ENCODE data around the gene MC1R. TPM values are rescaled to one million over a fixed set of nuclear protein-coding genes. Genes with fewer than 3 reads are reported as not detected.

The MC1R gene
- polyA plus RNA-seq, 1 donor: 9.4 TPM

DNA sequence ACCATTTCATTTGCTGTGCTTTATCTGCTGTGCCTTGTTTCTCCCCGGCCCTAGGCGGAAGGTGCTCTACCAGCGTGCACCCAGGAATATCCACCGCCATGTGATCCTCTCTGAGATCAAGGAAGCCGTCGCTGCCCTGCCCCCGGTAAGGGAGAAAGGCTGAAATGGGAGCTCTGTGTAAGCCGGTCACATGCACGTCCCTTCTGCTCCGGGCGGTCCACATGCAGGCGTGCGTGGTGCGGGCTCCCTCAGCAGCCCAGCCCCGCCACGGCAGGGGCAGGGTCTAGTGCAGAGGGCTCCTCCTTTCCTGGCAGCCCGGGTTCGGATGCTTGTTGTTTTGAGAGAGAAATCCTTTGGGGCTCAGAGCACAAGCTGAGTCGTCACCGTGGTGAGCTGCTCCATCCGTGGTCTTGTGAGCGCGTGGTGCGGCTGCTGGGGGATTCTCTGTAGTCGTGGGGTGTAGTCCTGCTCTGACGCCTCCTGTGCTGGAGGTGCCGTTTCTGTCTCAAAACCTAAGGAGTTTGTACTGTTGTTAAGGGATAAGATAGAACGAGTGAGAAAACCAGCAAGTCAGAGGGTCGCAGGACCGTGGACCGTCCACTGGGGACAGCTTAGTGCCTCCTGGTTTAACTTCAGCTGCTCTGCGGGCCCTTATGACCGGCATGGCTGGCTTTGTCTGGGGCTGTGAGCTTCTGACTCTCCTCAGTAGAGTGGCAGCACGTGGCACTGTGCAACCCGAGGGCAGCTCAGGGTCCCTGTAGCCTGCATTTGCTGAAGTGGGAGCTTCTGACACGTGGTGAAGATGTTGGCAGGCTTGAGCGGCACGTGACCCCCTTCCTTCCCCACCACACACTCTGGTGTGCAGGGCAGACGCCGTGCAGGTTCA is 12.3 kb upstream of the MC1R start:
- no peak for DNase-seq
- Histone ChIP-seq H3K27me3 (ENCODE audit: control insufficient read depth, insufficient read depth, low read length) (no peaks in the 10 kb centered on the region), H3K4me3 (ENCODE audit: low read length) (no peak overlapping the region), H3K4me1 (ENCODE audit: control insufficient read depth, insufficient read depth, low read length) (peaks cover 3% of the 10 kb centered on the region), H3K9me3 (ENCODE audit: control insufficient read depth, low read depth, low read length) (peaks cover 19% of the 10 kb centered on the region), H3K36me3 (ENCODE audit: control insufficient read depth, insufficient read depth, low read length) (peaks cover 69% of the 10 kb centered on the region), H3K27ac (ENCODE audit: low read length) (no peak overlapping the region)
- WGBS (ENCODE audit: insufficient coverage, low lambda C conversion rate): no CpG with 5 or more reads among the region's 40 CpGs

DNA sequence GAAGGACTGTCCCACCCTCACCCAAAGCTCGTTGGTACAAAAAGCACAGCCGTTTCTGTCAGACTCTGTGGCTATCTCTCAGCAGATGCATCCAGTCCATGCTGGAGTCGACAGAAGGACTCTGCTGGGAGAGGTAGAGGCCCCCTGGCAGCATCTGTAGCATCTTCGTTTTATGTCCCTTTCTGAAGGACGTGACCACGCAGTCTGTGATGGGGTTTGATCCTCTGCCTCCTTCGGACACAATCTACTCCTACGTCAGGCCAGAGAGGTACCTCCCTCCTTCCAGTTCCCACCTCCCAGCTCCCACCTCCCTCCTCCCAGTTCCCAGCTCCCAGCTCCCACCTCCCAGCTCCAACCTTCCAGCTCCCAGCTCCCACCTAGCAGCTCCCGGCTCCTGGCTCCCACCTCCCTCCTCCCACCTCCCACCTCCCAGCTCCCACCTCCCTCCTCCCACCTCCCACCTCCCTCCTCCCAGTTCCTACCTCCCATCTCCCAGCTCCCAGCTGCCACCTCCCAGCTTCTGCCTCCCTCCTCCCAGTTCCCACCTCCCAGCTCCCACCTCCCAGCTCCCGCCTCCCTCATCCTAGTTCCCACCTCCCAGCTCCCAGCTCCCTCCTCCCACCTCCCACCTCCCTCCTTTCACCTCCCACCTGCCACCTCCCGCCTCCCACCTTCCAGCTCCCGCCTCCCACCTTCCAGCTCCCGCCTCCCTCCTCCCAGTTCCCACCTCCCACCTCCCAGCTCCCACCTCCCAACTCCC is 11.4 kb upstream of the MC1R start:
- H3K36me3 ChIP-seq (ENCODE audit: control insufficient read depth, insufficient read depth, low read length): peaks cover 74% of the 10 kb centered on the region
- WGBS (ENCODE audit: insufficient coverage, low lambda C conversion rate): no CpG with 5 or more reads among the region's 13 CpGs

DNA sequence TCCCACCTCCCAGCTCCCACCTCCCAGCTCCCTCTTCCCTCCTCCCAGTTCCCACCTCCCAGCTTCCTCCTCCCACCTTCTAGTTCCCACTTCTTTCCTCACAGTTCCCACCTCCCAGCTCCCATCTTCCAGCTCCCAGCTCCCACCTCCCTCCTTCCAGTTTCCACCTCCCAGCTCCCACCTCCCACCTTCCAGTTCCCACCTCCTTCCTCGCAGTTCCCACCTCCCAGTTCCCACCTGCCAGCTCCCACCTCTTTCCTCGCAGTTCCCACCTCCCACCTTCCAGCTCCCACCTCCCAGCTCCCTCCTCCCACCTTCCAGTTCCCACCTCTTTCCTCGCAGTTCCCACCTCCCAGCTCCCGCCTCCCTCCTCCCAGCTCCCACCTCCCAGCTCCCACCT is 10.4 kb upstream of the MC1R start:
- 100% methylated on average over 1 of the region's 4 CpGs for WGBS (ENCODE audit: insufficient coverage, low lambda C conversion rate)
- H3K36me3 ChIP-seq (ENCODE audit: control insufficient read depth, insufficient read depth, low read length): peaks cover 73% of the 10 kb centered on the region

More for the DNA sequence above, 11.4 kb upstream of the MC1R start:
- no peak overlapping the region for H3K27ac ChIP-seq (ENCODE audit: low read length)
- no peak for DNase-seq
- no peak overlapping the region for H3K4me3 ChIP-seq (ENCODE audit: low read length)
- peaks cover 19% of the 10 kb centered on the region for H3K9me3 ChIP-seq (ENCODE audit: control insufficient read depth, low read depth, low read length)
- no peaks in the 10 kb centered on the region for H3K27me3 ChIP-seq (ENCODE audit: control insufficient read depth, insufficient read depth, low read length)
- H3K4me1 ChIP-seq (ENCODE audit: control insufficient read depth, insufficient read depth, low read length): peaks cover 3% of the 10 kb centered on the region

DNA sequence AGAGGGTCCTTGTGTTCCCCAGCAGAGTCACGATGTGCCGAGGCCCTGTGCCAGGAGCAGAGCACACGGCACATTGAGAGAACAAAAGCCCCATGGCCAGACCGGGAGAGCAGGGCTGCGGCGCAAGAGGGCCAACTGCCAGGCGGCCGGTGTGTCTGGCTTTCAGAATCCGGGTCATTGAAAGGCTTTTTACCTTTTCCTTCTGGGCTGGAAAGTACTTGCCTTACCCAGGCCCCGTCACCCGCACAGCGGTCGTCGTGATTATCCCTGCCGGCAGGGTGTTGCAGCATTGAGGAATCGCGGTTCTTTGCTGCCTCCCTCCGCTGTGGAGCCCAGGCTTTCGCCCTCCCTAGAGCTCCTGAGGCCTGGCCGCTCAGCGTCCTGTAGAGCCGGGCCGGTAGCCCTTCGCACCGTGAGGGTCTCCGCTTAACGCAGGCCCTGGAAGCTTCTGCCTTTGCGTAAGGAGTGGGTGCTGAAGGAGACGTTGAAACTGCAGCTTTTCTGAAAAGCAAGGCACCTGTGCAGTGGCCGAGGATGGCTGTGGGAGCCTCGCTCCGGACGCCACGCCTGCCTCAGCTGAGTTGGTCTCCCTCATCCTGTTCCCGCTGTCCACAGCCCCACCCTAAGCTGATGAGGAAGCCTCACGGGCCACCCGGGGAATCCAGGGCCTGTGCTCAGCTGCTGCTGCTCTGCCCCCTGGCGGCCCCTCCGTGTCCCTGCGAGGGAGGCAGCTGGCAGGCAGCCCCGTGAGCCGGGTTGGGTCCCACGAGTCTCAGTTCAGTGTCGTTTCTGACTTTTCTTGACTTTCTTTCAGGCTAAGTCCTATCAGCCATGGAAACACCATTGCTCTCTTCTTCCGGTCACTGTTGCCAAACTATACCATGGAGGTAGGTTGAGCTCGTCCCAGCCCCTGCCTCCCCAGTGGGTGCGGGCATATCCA is 8.6 kb upstream of the MC1R start:
- Histone ChIP-seq H3K4me3 (ENCODE audit: low read length) (no peak overlapping the region), H3K27me3 (ENCODE audit: control insufficient read depth, insufficient read depth, low read length) (no peaks in the 10 kb centered on the region), H3K36me3 (ENCODE audit: control insufficient read depth, insufficient read depth, low read length) (peaks cover 58% of the 10 kb centered on the region), H3K27ac (ENCODE audit: low read length) (no peak overlapping the region), H3K9me3 (ENCODE audit: control insufficient read depth, low read depth, low read length) (peaks cover 21% of the 10 kb centered on the region), H3K4me1 (ENCODE audit: control insufficient read depth, insufficient read depth, low read length) (peaks cover 3% of the 10 kb centered on the region)
- WGBS (ENCODE audit: insufficient coverage, low lambda C conversion rate): no CpG with 5 or more reads among the region's 47 CpGs
- DNase-seq: peak; percentile 54 to 60

More for the DNA sequence above, 10.4 kb upstream of the MC1R start:
- peaks cover 19% of the 10 kb centered on the region for H3K9me3 ChIP-seq (ENCODE audit: control insufficient read depth, low read depth, low read length)
- no peak overlapping the region for H3K27ac ChIP-seq (ENCODE audit: low read length)
- DNase-seq: no peak
- peaks cover 3% of the 10 kb centered on the region for H3K4me1 ChIP-seq (ENCODE audit: control insufficient read depth, insufficient read depth, low read length)
- no peak overlapping the region for H3K4me3 ChIP-seq (ENCODE audit: low read length)
- no peaks in the 10 kb centered on the region for H3K27me3 ChIP-seq (ENCODE audit: control insufficient read depth, insufficient read depth, low read length)

DNA sequence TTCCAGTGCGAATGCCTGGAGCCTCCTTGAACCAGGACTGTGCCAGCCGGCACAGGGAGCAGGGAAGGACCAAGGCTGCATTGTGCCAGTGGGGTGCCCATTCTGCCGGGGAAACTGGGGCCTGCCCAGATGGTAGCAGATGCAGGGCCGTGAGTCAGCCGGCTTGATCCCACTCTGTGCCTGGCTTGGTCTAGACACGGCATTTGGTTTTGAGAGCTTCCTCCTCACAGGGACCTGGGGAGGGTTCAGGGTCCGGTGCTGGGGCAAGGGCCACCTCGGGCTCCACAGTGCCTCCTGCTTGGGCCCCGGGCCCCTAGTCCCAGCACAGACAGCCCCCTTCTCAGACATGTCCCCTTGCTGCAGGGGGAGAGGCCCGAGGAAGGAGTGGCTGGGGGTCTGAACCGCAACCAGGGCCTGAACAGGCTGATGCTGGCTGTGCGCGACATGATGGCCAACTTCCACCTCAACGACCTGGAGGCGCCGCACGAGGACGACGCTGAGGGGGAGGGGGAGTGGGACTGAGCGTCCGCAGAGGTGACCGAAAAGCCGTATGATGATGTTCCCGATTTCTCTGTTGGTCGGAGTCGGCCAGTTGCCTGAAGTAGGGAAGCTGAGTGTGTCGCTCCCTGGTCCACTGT is 7.8 kb upstream of the MC1R start:
- WGBS (ENCODE audit: insufficient coverage, low lambda C conversion rate): no CpG with 5 or more reads among the region's 27 CpGs
- H3K36me3 ChIP-seq (ENCODE audit: control insufficient read depth, insufficient read depth, low read length): peaks cover 50% of the 10 kb centered on the region

DNA sequence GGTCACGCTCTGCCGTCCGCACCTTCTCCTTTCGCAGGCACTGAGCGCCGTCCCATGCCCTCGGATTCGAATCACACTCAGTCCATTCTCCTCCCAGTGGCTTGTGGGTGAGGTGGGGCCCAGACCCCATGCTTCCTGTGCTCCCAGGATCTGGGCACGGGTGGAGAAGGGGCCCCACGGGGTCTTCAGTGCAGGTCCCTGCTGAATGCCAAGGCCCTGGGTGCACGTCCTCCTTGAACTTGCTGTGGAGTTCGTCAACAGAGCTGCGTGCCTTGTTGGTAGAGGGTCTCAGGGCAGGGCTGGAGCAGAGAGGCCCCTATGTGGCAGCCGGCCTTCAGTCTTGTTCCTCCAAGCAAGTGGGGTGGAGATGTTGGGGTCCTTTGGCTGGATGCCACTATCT is 7.3 kb upstream of the MC1R start:
- Histone ChIP-seq H3K27ac (ENCODE audit: low read length) (no peak overlapping the region), H3K4me1 (ENCODE audit: control insufficient read depth, insufficient read depth, low read length) (peaks cover 3% of the 10 kb centered on the region), H3K9me3 (ENCODE audit: control insufficient read depth, low read depth, low read length) (peaks cover 12% of the 10 kb centered on the region), H3K36me3 (ENCODE audit: control insufficient read depth, insufficient read depth, low read length) (peaks cover 45% of the 10 kb centered on the region), H3K27me3 (ENCODE audit: control insufficient read depth, insufficient read depth, low read length) (no peaks in the 10 kb centered on the region), H3K4me3 (ENCODE audit: low read length) (no peak overlapping the region)
- DNase-seq: no peak
- WGBS (ENCODE audit: insufficient coverage, low lambda C conversion rate): no CpG with 5 or more reads among the region's 14 CpGs

More for the DNA sequence above, 7.8 kb upstream of the MC1R start:
- no peaks in the 10 kb centered on the region for H3K27me3 ChIP-seq (ENCODE audit: control insufficient read depth, insufficient read depth, low read length)
- DNase-seq: no peak
- no peak overlapping the region for H3K4me3 ChIP-seq (ENCODE audit: low read length)
- peaks cover 17% of the 10 kb centered on the region for H3K9me3 ChIP-seq (ENCODE audit: control insufficient read depth, low read depth, low read length)
- H3K27ac ChIP-seq (ENCODE audit: low read length): no peak overlapping the region
- H3K4me1 ChIP-seq (ENCODE audit: control insufficient read depth, insufficient read depth, low read length): peaks cover 3% of the 10 kb centered on the region

DNA sequence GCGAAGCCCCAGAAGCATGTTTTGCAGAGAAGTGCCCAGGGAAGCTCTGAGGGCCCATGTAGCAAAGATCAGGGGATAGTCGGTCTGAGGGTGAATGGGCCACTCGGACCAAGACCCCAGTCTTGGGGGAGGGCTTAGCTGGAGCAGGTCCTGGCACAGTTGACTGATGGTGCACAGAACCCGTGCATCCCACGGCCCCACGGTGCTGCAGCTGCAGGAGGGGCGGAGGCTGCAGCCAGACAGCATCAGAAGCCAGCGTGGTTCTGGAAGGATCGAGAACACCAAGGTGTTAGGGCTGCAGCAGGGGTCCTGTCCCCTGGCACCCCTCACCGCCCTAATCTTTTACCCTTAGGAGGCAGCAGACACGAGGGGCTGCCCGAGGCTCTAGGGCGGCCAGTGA is 6.5 kb upstream of the MC1R start:
- WGBS (ENCODE audit: insufficient coverage, low lambda C conversion rate): no CpG with 5 or more reads among the region's 13 CpGs
- H3K4me3 ChIP-seq (ENCODE audit: low read length): no peak overlapping the region
- H3K27ac ChIP-seq (ENCODE audit: low read length): no peak overlapping the region
- DNase-seq: no peak
- H3K9me3 ChIP-seq (ENCODE audit: control insufficient read depth, low read depth, low read length): peaks cover 12% of the 10 kb centered on the region
- peaks cover 37% of the 10 kb centered on the region for H3K36me3 ChIP-seq (ENCODE audit: control insufficient read depth, insufficient read depth, low read length)
- H3K4me1 ChIP-seq (ENCODE audit: control insufficient read depth, insufficient read depth, low read length): peaks cover 3% of the 10 kb centered on the region
- no peaks in the 10 kb centered on the region for H3K27me3 ChIP-seq (ENCODE audit: control insufficient read depth, insufficient read depth, low read length)

DNA sequence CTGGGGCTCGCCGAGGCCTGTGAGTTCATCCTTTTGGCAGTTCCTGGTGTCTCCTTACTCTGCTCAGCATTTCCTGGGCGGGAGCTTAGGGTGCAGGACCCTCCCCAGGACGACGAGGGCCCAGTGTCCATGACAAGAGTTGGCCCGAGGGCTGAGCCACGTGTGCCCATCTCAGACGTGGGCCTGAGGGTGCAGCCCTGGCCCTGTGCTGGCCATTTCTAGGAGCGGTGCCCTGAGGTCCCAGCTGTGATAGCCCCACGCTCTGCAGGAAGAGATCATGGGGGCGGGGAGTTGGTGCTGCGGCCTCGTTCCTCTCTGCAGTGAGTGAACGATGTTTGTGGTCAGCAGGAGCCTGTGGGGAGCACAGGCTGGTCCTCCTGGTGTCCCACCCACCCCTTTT is 6.0 kb upstream of the MC1R start:
- Histone ChIP-seq H3K27me3 (ENCODE audit: control insufficient read depth, insufficient read depth, low read length) (no peaks in the 10 kb centered on the region), H3K27ac (ENCODE audit: low read length) (no peak overlapping the region), H3K9me3 (ENCODE audit: control insufficient read depth, low read depth, low read length) (peaks cover 11% of the 10 kb centered on the region), H3K36me3 (ENCODE audit: control insufficient read depth, insufficient read depth, low read length) (peaks cover 37% of the 10 kb centered on the region), H3K4me1 (ENCODE audit: control insufficient read depth, insufficient read depth, low read length) (peaks cover 7% of the 10 kb centered on the region), H3K4me3 (ENCODE audit: low read length) (no peak overlapping the region)
- DNase-seq: no peak
- WGBS (ENCODE audit: insufficient coverage, low lambda C conversion rate): no CpG with 5 or more reads among the region's 14 CpGs

DNA sequence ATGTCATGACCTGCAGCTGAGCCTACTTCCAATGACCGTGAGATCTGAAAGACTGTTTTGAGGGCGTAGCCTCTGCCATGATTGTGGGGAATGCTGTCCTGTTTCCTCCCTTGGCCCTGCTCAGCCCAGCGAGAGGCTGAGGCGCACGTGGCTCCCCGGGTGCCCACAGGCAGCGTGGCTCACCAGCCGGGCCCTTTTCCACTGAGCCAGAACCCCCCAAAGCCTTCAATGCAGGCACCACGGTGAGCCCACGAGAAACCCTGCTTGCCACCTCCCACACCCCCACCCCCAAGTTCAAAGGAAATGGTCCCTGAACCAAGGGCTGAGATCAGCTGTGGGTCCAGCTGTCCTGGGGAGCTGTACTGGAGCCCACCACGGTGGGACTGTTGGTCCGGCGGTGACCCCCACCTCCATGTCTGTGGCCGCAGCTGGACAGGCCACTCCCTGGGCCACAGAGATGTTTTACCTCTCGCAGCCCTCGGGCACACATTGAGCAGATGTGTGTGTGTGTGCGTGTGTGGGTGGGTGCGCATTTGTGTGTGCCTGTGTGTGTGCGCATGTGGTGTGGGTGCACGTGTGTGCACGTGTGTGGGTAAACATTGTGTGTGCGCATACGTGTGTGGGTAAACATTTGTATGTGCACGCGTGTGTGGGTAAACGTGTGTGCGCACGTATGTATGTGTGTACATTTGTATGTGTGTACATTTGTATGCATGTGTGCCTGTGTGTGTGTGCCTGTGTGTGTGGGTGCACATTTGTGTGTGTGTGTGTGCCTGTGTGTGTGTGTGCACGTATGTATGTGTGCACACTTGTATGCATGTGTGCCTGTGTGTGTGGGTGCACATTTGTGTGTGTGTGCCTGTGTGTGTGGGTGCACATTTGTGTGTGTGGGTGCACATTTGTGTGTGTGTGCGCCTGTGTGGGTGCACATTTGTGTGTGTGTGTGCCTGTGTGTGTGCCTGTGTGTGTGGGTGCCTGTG is 5.0 kb upstream of the MC1R start:
- Histone ChIP-seq H3K4me3 (ENCODE audit: low read length) (no peak overlapping the region), H3K4me1 (ENCODE audit: control insufficient read depth, insufficient read depth, low read length) (peaks cover 17% of the 10 kb centered on the region), H3K9me3 (ENCODE audit: control insufficient read depth, low read depth, low read length) (peaks cover 4% of the 10 kb centered on the region), H3K27me3 (ENCODE audit: control insufficient read depth, insufficient read depth, low read length) (peaks cover 5% of the 10 kb centered on the region), H3K36me3 (ENCODE audit: control insufficient read depth, insufficient read depth, low read length) (peaks cover 33% of the 10 kb centered on the region), H3K27ac (ENCODE audit: low read length) (no peak overlapping the region)
- no peak for DNase-seq
- WGBS (ENCODE audit: insufficient coverage, low lambda C conversion rate): no CpG with 5 or more reads among the region's 30 CpGs
